ENCODE results near the gene CYP4F2. TPM values are rescaled to one million over a fixed set of nuclear protein-coding genes. Genes with fewer than 3 reads are reported as not detected.

CYP4F2 gene
- total and polyA plus RNA-seq, 2 of the 8 experiments (the other 6 are each of a cell fraction or from before 2014, with no cell fraction given): not detected

- TF ChIP-seq, protein P1, sequence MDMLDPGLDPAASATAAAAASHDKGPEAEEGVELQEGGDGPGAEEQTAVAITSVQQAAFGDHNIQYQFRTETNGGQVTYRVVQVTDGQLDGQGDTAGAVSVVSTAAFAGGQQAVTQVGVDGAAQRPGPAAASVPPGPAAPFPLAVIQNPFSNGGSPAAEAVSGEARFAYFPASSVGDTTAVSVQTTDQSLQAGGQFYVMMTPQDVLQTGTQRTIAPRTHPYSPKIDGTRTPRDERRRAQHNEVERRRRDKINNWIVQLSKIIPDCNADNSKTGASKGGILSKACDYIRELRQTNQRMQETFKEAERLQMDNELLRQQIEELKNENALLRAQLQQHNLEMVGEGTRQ (IDR thresholded peaks at IDR 0.05; ENCODE audit: low read length): no peak
- TF ChIP-seq SP1 (IDR thresholded peaks at IDR 0.05; ENCODE audit: low read depth, low read length): no peak
- no peak for TF ChIP-seq SAP30 (IDR thresholded peaks at IDR 0.05; ENCODE audit: insufficient read depth, insufficient replicate concordance, low read length)
Observed at GRCh38 chr19:15869109-15869555, 28.7 kb downstream of the CYP4F2 start (continued).

All from H1 (cell line).